Panc1 (cell line): ENCODE data around the gene COL1A1.

ENCODE experiments used
- CTCF ChIP-seq: fragments of 450-650 bp; IDR thresholded peaks from 2 replicates; pipeline ENCODE4 v1.5.1; 2017; ENCODE audit warnings: mild to moderate bottlenecking
- SIN3A ChIP-seq: IDR thresholded peaks from 2 replicates; pipeline ENCODE4 v1.6.1; 2012; ENCODE audit warnings: low read depth, mild to moderate bottlenecking, low read length, moderate library complexity, borderline replicate concordance; ENCODE audit not compliant: insufficient read depth

- TF ChIP-seq CTCF, result peak; percentile 86
- no peak for TF ChIP-seq SIN3A
Observed at GRCh38 chr17:50198026-50198669, 3.3 kb downstream of the COL1A1 start.
